ENCODE measurements around the gene PITPNM3.

The PITPNM3 gene

GRCh38 chr17:6462692-6463091 lies 93.7 kb downstream of the PITPNM3 start:
- DNase-seq (ENCODE audit: low spot score) = no peak

GRCh38 chr17:6461792-6462524 lies 94.4 kb downstream of the PITPNM3 start:
- DNase-seq (ENCODE audit: low spot score) = no peak

GRCh38 chr17:6461246-6461645 lies 95.1 kb downstream of the PITPNM3 start:
- DNase-seq (ENCODE audit: low spot score) = no peak

DNA sequence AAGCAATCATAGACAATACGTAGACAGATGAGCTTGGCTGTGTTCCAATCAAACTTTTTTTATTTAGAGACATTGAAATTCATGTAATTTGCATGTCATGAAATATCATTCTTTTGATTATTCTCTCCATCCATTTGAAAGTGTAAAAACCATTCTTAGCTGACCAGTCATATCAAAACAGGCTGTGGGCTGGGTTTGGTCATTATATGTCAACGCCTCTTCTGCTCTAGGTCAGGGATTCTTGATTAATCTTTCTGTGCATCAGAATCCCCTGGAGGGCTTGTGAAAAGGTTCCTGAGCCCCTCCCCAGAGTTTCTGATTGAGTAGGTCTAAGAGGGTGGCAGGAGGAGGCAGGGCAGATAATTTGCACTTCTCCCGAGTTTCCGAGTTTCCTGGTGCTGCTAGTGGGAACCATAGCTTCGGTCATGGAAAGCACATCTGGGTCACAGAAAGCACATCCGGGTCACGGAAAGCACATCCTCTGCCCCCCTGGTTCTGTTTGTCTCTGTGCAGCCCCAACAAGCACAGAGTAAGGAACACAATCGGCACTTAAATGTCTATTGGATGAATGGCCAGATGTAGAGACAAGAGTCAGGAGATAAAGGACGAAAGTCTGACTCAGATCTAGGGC lies 95.7 kb downstream of the PITPNM3 start:
- no peak for DNase-seq (ENCODE audit: low spot score)

DNA sequence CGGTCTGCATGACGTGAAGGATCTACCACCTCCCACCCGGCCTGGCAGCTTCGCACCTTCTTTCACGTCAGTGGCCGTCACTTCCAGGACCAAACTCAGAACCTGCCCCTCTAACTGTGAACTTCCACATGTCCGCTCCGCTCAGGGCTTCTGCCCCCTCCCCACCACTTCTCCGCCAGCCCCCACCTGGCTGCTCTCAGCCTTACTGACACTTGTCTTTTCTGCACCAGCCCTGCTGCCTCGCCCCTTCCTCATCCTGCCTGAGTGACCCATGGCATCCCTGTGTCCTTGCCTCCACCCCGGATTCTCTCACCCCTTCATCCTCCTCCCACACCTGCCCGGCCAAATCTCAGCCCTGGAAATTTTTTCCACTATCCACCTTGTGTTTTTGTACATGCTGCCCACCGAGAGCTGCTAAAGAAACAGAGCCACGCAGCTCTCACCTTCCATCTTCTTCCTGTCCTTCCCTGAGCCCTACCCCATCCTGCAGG lies 97.8 kb downstream of the PITPNM3 start:
- DNase-seq (ENCODE audit: low spot score) = no peak

- no peak for DNase-seq (ENCODE audit: low spot score)
Measured at GRCh38 chr17:6457688-6458459, 98.5 kb downstream of the PITPNM3 start.

DNA sequence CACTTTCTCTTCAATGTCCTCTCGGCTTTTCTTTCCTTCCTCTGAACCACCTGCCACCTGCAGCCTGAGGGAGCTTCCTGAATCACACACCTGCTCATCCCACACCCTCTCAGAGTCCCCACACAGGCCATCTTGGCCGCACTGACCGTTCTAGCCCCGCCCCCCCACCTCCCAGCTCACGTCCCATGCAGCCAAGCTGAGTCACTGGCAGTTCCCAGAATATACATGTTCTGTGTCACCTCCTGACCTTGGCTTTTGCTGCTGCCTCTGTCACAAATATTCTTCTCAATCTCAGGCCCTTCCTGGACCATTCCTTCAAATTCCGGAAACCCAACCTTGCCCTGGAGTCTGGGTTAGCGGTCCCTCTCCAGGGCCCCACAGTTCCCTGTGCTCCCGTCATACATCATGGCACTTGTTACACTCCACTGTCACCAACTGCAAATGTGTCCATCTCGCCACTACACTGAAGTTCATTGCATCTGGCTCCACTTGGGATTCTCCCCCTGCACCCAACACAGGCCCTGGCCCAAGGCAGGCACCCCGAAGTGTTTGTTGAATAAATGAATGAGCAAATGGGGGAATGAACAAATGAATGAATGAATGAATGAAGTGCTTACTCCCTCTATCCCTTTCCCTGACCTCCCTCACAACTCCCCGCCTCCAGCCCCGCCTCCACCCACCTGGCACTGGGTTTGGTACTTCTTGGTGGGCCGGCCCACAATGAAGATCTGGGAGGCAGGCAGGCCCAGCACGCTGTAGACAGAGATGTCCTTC lies 99.3 kb downstream of the PITPNM3 start:
- peak; percentile 80 for DNase-seq (ENCODE audit: low spot score)

GRCh38 chr17:6456321-6456720 lies 100.0 kb downstream of the PITPNM3 start:
- DNase-seq (ENCODE audit: low spot score) = no peak

GRCh38 chr17:6455321-6455705 lies 101.0 kb downstream of the PITPNM3 start:
- no peak for DNase-seq (ENCODE audit: low spot score)

GRCh38 chr17:6454495-6455320 lies 101.6 kb downstream of the PITPNM3 start:
- DNase-seq (ENCODE audit: low spot score) = no peak

DNA sequence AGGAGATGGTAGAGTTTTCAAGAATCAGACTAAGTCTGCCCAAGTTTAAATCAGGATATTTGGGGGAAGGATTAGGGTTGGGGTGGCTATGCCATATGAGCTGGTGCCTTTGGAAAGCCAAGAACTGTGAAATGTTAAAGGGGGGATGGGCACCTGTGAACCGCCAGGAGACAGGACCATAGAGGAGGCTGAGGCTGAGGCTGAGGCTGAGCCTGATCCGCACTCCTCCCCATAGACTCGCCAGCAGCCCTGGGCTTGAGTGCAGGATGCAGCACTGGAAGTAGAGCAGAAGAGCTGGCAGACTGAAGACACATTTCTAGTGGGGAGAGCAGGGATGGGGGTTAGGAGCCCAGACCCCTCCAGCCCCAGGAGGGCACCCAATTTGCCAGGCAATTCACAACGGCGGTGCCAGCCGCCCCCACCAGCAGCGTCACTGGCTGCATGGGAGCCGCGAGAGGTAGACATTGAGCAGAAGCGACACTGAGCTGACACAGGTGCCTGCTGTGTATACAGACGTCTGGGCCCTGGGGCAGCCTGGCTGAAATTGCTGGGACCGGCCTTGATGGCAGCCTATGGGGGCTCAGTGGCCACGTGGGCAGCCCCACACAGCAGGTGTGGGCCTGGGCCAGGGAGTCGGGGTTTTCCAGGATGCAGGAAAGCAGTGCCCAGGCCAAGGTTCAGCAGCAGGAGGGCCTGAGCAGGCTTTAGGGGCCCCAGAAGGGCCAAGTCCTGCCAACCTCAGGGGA lies 102.9 kb downstream of the PITPNM3 start:
- DNase-seq (ENCODE audit: low spot score) = no peak

DNA sequence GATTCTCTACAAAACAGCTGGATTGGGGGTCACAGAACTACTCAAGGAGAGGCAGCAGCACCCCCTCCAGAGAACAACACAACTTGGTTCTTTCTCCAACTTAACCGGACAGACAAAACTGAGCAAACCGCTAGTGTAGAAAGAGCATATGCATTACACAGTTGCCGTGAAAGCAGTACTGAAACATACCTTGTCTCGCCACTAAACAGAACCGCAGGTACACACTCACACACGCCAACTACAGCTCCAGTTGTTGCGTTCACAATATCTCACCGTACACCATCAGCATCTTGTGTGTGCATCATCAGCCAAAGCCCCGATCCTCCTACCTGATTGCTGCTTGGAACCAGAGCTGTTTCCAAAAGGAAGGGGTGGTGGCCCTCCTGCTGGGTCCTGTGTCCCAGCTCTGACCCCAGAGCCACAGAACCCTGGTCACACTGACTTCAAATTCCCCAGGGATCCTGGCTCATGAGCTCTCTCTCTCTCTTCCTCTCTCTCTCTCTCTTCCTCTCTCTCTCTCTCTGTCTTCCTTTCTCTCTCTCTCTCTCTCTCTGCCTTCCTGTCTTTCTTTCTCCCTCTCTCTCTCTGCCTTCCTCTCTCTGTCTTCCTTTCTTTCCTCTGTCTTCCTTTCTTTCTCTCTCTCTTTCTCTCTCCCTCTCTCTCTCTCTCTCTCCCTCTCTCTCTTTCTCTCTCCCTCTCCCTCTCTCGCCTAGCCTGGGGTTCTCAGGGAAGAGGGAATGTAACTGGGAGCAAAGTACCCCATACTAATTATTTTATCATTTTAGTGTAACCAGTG lies 103.7 kb downstream of the PITPNM3 start:
- DNase-seq (ENCODE audit: low spot score) = no peak

GRCh38 chr17:6450926-6451832 lies 105.2 kb downstream of the PITPNM3 start:
- DNase-seq (ENCODE audit: low spot score) = no peak

DNA sequence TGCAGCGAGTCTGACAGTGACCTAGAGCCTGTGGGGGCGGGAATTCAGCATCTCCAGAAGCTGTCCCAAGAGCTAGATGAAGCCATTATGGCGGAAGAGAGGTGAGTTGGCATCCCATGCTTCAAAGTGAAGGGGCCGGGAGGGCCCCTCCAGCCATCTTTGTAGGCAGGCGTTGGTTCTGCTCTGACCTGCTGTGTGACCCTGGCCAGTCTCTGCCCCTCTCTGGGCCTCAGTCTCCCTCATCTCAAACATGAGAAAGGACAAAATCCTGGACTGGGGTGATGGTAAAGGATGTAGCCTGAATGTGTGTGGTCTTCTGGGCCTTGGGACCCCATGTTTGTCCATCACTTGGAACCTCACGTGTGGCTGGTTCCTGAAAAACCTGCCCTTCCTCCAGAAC lies 107.0 kb downstream of the PITPNM3 start:
- DNase-seq (ENCODE audit: low spot score) = no peak

- no peak for DNase-seq (ENCODE audit: low spot score)
Measured at GRCh38 chr17:6448473-6448872, 107.9 kb downstream of the PITPNM3 start.

- DNase-seq (ENCODE audit: low spot score) = no peak
Measured at GRCh38 chr17:6446516-6447100, 109.7 kb downstream of the PITPNM3 start.

DNA sequence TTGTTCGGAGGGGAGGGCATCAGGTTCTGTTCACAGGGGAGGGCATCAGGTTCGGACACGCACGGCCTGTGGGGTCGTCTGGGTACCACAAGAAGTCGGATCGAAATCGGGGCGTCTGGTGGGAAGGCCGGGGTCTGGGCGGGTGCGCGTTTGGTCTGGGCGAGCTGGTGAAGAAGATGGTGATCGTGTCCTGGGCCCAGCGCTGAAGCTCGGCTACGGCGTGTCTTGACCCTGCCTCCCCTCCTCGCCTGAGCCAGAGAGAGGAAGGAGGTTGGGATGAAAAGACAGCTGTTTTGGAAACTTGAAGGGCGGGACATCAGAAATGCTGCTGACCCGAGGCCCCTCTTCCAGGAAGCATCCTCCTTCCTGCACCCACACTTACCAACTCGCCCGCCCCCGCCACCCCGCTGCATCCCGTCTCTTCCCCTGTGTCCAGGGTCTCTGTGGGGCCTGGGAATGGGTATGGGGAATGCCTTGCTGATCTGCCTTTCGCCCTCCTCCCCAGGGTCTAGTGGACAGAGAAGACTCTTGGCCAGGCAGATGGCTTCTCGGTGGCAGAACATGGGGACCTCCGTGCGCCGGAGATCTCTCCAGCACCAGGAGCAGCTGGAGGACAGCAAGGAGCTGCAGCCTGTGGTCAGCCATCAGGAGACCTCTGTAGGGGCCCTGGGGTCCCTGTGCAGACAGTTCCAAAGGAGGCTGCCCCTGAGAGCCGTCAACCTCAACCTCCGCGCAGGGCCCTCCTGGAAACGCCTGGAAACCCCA lies 111.6 kb downstream of the PITPNM3 start:
- no peak for DNase-seq (ENCODE audit: low spot score)
